ENCODE results near the gene P2RY4. TPM values are rescaled to one million over a fixed set of nuclear protein-coding genes. Genes with fewer than 3 reads are reported as not detected.
"Not testable (repeated sequence)": the region's sequence is repeated elsewhere in the genome, so short reads cannot be mapped to it uniquely, and the experiment has no call there.

Gene P2RY4
- 0.55 and 0.71 TPM in 2 replicates for total RNA-seq

GRCh38 chrX:70260104-70260503 is at the start of gene P2RY4:
Gene P2RY4 (minus strand): TSS chrX:70260204. CDS start chrX:70259624, 580 bp downstream.
- DNase-seq (ENCODE audit: low spot score), result no peak
- Mint-ChIP-seq H3K36me3 (ENCODE audit: low read depth) (no peaks in the 10 kb centered on the region), H3K4me1 (ENCODE audit: low read depth) (no peaks in the 10 kb centered on the region), H3K9me3 (no peaks in the 10 kb centered on the region), H3K4me3 (ENCODE audit: low read depth) (no peak within 1 kb of the TSS), H3K27ac (no peak within 1 kb of the TSS), H3K27me3 (ENCODE audit: low read depth) (no peaks in the 10 kb centered on the region)
- intact Hi-C loops (cut with micrococcal nuclease), result no loop called here

GRCh38 chrX:70301716-70302115 is 41.7 kb upstream of the P2RY4 start:
- intact Hi-C loops (cut with micrococcal nuclease), result no loop called here
- peak overlapping the region; percentile 33 for H3K27ac Mint-ChIP-seq
- H3K4me1 Mint-ChIP-seq (ENCODE audit: low read depth), result peaks cover 19% of the 10 kb centered on the region
- no peaks in the 10 kb centered on the region for H3K27me3 Mint-ChIP-seq (ENCODE audit: low read depth)
- DNase-seq (ENCODE audit: low spot score), result no peak
- H3K36me3 Mint-ChIP-seq (ENCODE audit: low read depth), result peaks cover 59% of the 10 kb centered on the region
- H3K9me3 Mint-ChIP-seq, result no peaks in the 10 kb centered on the region
- no peak overlapping the region for H3K4me3 Mint-ChIP-seq (ENCODE audit: low read depth)

DNA sequence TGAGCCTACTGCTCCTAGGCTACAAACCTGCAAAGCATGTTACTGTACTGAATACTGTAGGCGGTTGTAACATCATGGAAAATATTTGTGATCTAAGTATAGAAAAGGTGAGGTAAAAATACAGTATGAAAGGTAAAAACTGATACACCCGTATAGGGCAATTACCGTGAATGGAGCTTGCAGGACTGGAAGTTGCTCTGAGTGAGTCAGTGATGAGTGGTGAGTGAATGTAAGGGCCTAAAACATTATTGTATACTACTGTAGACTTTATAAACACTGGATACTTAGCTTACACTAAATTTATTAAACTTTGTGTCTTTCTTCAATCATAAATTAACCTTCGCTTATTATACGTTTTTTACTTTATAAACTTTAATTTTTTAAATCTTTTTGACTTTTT is 33.6 kb upstream of the P2RY4 start:
- intact Hi-C loops (cut with micrococcal nuclease), result no loop called here
- Mint-ChIP-seq H3K4me1 (ENCODE audit: low read depth) (peaks cover 23% of the 10 kb centered on the region), H3K9me3 (no peaks in the 10 kb centered on the region), H3K36me3 (ENCODE audit: low read depth) (peaks cover 16% of the 10 kb centered on the region), H3K4me3 (ENCODE audit: low read depth) (no peak overlapping the region), H3K27ac (no peak overlapping the region), H3K27me3 (ENCODE audit: low read depth) (no peaks in the 10 kb centered on the region)
- no peak for DNase-seq (ENCODE audit: low spot score)

GRCh38 chrX:70292788-70293187 is 32.8 kb upstream of the P2RY4 start:
- H3K36me3 Mint-ChIP-seq (ENCODE audit: low read depth), result peaks cover 20% of the 10 kb centered on the region
- peaks cover 23% of the 10 kb centered on the region for H3K4me1 Mint-ChIP-seq (ENCODE audit: low read depth)
- no peaks in the 10 kb centered on the region for H3K9me3 Mint-ChIP-seq
- no peak for DNase-seq (ENCODE audit: low spot score)
- intact Hi-C loops (cut with micrococcal nuclease), result no loop called here
- H3K4me3 Mint-ChIP-seq (ENCODE audit: low read depth), result peak overlapping the region; percentile 52
- no peaks in the 10 kb centered on the region for H3K27me3 Mint-ChIP-seq (ENCODE audit: low read depth)
- H3K27ac Mint-ChIP-seq, result no peak overlapping the region

- peak within 1 kb of the TSS; percentile 85 for H3K27ac Mint-ChIP-seq
- peak within 1 kb of the TSS; percentile 93 for H3K4me3 Mint-ChIP-seq (ENCODE audit: low read depth)
- peaks cover 33% of the 10 kb centered on the region for H3K36me3 Mint-ChIP-seq (ENCODE audit: low read depth)
- H3K9me3 Mint-ChIP-seq, result no peaks in the 10 kb centered on the region
- H3K4me1 Mint-ChIP-seq (ENCODE audit: low read depth), result peaks cover 23% of the 10 kb centered on the region
- H3K27me3 Mint-ChIP-seq (ENCODE audit: low read depth), result no peaks in the 10 kb centered on the region
- DNase-seq (ENCODE audit: low spot score), result peak; percentile 83
- intact Hi-C loops (cut with micrococcal nuclease), result loop anchor here (1.0 to 2.0 kb wide), 2 partner anchors 47 to 157 kb away; partner anchors contain the start of gene IGBP1
Measured at GRCh38 chrX:70289793-70290770, 30.1 kb upstream of the P2RY4 start, which contains the start of the genes KIF4A and PDZD11. Gene KIF4A (plus strand): TSS chrX:70290104. CDS start chrX:70290459, 355 bp downstream. Gene PDZD11 (minus strand): TSS chrX:70289927. CDS start chrX:70289341, 586 bp downstream.

- Mint-ChIP-seq H3K4me1 (ENCODE audit: low read depth) (peaks cover 23% of the 10 kb centered on the region), H3K4me3 (ENCODE audit: low read depth) (peak overlapping the region; percentile 93), H3K27me3 (ENCODE audit: low read depth) (no peaks in the 10 kb centered on the region), H3K36me3 (ENCODE audit: low read depth) (peaks cover 29% of the 10 kb centered on the region), H3K27ac (peak overlapping the region; percentile 85), H3K9me3 (no peaks in the 10 kb centered on the region)
- DNase-seq (ENCODE audit: low spot score), result no peak
- intact Hi-C loops (cut with micrococcal nuclease), result loop anchor here (2.0 kb wide), 1 partner anchor 48 kb away; no protein-coding TSS in a partner anchor
Measured at GRCh38 chrX:70289168-70289792, 29.3 kb upstream of the P2RY4 start.

- no peak within 1 kb of the TSS for H3K27ac Mint-ChIP-seq
- no peaks in the 10 kb centered on the region for H3K27me3 Mint-ChIP-seq (ENCODE audit: low read depth)
- H3K4me3 Mint-ChIP-seq (ENCODE audit: low read depth), result no peak within 1 kb of the TSS
- no peaks in the 10 kb centered on the region for H3K4me1 Mint-ChIP-seq (ENCODE audit: low read depth)
- no peaks in the 10 kb centered on the region for H3K9me3 Mint-ChIP-seq
- intact Hi-C loops (cut with micrococcal nuclease), result no loop called here
- peaks cover 11% of the 10 kb centered on the region for H3K36me3 Mint-ChIP-seq (ENCODE audit: low read depth)
- no peak for DNase-seq (ENCODE audit: low spot score)
Measured at GRCh38 chrX:70281951-70282350, 21.9 kb upstream of the P2RY4 start, which contains the start of gene RAB41. Gene RAB41 (plus strand): TSS chrX:70282172. CDS start chrX:70282218, 46 bp downstream.

DNA sequence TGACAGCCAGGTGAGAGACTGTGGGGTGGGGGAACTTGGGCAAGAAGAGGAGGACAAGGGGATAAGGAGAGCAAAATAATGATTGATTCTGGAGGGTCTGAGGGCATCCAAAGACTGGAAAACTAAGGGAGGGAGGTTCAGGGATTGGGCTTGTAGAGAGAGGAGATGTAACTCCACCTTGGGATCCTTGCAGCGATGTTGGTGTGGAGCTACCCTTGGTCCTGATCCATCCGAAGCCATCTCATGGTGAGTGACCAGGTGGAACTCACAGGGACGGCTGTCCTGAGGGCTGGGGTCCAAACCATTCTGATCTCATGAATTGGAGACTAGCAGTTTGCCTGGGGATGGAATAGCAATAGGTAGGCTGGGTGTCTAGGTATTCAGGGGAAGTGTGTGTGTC is 20.6 kb upstream of the P2RY4 start:
- Mint-ChIP-seq H3K4me3 (ENCODE audit: low read depth) (no peak overlapping the region), H3K27ac (no peak overlapping the region), H3K4me1 (ENCODE audit: low read depth) (no peaks in the 10 kb centered on the region), H3K36me3 (ENCODE audit: low read depth) (no peaks in the 10 kb centered on the region), H3K27me3 (ENCODE audit: low read depth) (no peaks in the 10 kb centered on the region), H3K9me3 (no peaks in the 10 kb centered on the region)
- intact Hi-C loops (cut with micrococcal nuclease), result no loop called here
- DNase-seq (ENCODE audit: low spot score), result no peak

DNA sequence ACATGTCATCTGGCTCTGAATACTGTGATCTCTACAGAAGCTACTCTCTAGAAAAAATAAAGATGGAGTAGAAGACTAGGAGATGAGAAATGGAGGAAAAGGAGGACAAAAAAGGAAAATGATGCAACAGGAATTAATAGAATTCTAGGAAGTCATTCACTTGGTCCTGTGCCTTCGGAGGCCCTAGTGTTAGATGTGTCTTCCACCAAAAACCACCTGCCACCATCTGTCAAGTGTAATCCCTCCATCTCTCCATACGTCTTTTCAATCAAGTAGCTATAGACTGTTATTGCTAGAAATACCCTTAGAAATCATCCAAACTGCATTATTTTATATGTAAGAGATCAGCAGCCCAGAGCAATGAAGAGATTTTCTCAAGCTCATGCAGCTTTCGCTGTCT is 19.1 kb upstream of the P2RY4 start:
- no peaks in the 10 kb centered on the region for H3K27me3 Mint-ChIP-seq (ENCODE audit: low read depth)
- no peaks in the 10 kb centered on the region for H3K9me3 Mint-ChIP-seq
- intact Hi-C loops (cut with micrococcal nuclease), result no loop called here
- no peaks in the 10 kb centered on the region for H3K4me1 Mint-ChIP-seq (ENCODE audit: low read depth)
- H3K4me3 Mint-ChIP-seq (ENCODE audit: low read depth), result no peak overlapping the region
- DNase-seq (ENCODE audit: low spot score), result no peak
- no peak overlapping the region for H3K27ac Mint-ChIP-seq
- H3K36me3 Mint-ChIP-seq (ENCODE audit: low read depth), result no peaks in the 10 kb centered on the region

GRCh38 chrX:70274029-70274428 is 14.0 kb upstream of the P2RY4 start:
- H3K27ac Mint-ChIP-seq; DNase-seq (ENCODE audit: low spot score); H3K27me3 Mint-ChIP-seq (ENCODE audit: low read depth); H3K4me3 Mint-ChIP-seq (ENCODE audit: low read depth); H3K36me3 Mint-ChIP-seq (ENCODE audit: low read depth); H3K4me1 Mint-ChIP-seq (ENCODE audit: low read depth); intact Hi-C loops (cut with micrococcal nuclease); H3K9me3 Mint-ChIP-seq: not testable (repeated sequence)

DNA sequence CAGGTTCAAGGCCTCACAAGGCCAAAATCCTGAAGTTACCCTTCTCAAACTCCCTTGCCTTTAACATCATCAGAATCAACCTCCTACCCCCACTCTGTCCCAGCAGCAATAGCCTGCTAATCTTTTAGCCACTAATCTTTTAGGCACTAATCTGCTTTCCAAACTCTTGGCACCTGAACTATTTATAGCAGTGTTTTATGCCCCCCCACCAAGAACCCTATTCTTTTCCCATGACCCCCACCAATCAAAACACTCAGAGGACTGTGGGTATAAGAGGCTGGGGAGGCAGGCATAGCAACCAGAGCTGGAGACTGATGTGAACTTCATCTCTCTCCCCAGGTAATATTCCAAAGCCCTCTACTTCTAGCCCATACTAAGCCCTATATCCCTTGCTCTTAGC is 8.0 kb upstream of the P2RY4 start, which contains the start of gene ARR3:
Gene ARR3 (plus strand): TSS at position 301 of the 400 bp plus-strand sequence. CDS start 1,052 bp downstream, outside the sequence.
- DNase-seq (ENCODE audit: low spot score), result no peak
- Mint-ChIP-seq H3K27me3 (ENCODE audit: low read depth) (no peaks in the 10 kb centered on the region), H3K9me3 (no peaks in the 10 kb centered on the region), H3K4me1 (ENCODE audit: low read depth) (no peaks in the 10 kb centered on the region), H3K4me3 (ENCODE audit: low read depth) (no peak within 1 kb of the TSS), H3K27ac (no peak within 1 kb of the TSS), H3K36me3 (ENCODE audit: low read depth) (no peaks in the 10 kb centered on the region)
- intact Hi-C loops (cut with micrococcal nuclease), result no loop called here

GRCh38 chrX:70264784-70265183 is 4.8 kb upstream of the P2RY4 start:
- H3K9me3 Mint-ChIP-seq, result no peaks in the 10 kb centered on the region
- H3K27me3 Mint-ChIP-seq (ENCODE audit: low read depth), result no peaks in the 10 kb centered on the region
- no peaks in the 10 kb centered on the region for H3K4me1 Mint-ChIP-seq (ENCODE audit: low read depth)
- intact Hi-C loops (cut with micrococcal nuclease), result no loop called here
- no peaks in the 10 kb centered on the region for H3K36me3 Mint-ChIP-seq (ENCODE audit: low read depth)
- H3K4me3 Mint-ChIP-seq (ENCODE audit: low read depth), result no peak overlapping the region
- H3K27ac Mint-ChIP-seq, result no peak overlapping the region
- no peak for DNase-seq (ENCODE audit: low spot score)
